ENCODE results near the gene MPZL2. TPM values are rescaled to one million over a fixed set of nuclear protein-coding genes. Genes with fewer than 3 reads are reported as not detected.

The MPZL2 gene
- total and polyA plus RNA-seq, 2 donors: 18.1 to 47.7 TPM

DNA sequence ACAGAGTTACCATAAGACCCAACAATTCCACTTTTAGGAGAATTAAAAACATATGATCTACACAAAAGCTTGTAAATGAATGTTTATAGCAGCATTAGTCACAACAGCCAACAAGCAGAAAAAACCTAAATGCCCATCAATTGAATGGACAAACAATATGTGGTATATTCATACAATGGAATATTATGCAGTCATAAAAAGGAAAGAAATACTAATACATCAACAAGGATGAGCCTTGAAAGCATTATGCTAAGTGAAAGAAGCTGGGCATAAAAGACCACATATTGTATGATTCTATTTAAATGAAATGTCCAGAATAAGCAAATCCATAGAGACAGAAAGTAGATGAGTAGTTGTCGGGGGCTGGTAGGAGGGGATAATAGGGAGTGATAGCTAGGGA, 5.0 kb downstream of the MPZL2 start:
- Histone ChIP-seq H3K27ac (ENCODE audit: low read depth in 1 of 2, low read length in 1 of 2) (no peak overlapping the region), H3K27me3 (ENCODE audit: control insufficient read depth in 2 of 2, insufficient read depth in 1 of 2, low read length in 1 of 2) (peaks cover 0 to 2% of the 10 kb centered on the region in 2 donors), H3K4me3 (ENCODE audit: low read length in 2 of 2) (no peak overlapping the region), H3K9me3 (ENCODE audit: control insufficient read depth in 2 of 2, insufficient read depth in 1 of 2, low read length in 1 of 2) (no peaks in the 10 kb centered on the region), H3K36me3 (ENCODE audit: control insufficient read depth in 2 of 2, insufficient read depth in 2 of 2, low read length in 1 of 2) (no peaks in the 10 kb centered on the region), H3K4me1 (ENCODE audit: control insufficient read depth in 2 of 2, insufficient read depth in 2 of 2, low read length in 2 of 2) (peaks cover 3 to 17% of the 10 kb centered on the region in 2 donors)
- WGBS: 100% methylated on average over 1 of the region's 1 CpG
- DNase-seq (ENCODE audit: low read depth in 6 of 9, low spot score in 9 of 9): no peak

DNA sequence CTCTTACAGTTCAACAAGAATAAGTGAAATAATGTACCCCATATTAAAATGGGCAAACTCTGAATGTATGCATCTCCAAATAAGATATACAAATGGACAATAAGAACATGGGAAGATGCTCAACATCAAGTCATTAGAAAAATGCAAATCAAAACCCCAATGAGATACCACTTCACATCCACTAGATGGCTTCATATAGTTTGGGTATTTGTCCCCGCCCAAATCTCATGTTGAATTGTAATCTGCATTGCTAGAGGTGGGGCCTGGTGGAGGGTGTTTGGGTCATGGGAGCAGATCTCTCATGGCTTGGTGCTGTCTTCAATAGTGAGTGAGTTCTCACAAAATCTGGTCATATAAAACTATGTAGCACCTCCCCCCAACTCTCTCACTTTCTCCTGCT, 5.7 kb downstream of the MPZL2 start:
- 86% methylated on average over 1 of the region's 1 CpG for WGBS
- no peaks in the 10 kb centered on the region for H3K9me3 ChIP-seq (ENCODE audit: control insufficient read depth in 2 of 2, insufficient read depth in 1 of 2, low read length in 1 of 2)
- H3K4me3 ChIP-seq (ENCODE audit: low read length in 2 of 2): no peak overlapping the region
- peaks cover 0 to 9% of the 10 kb centered on the region in 2 donors for H3K4me1 ChIP-seq (ENCODE audit: control insufficient read depth in 2 of 2, insufficient read depth in 2 of 2, low read length in 2 of 2)
- H3K36me3 ChIP-seq (ENCODE audit: control insufficient read depth in 2 of 2, insufficient read depth in 2 of 2, low read length in 1 of 2): no peaks in the 10 kb centered on the region
- no peaks in the 10 kb centered on the region for H3K27me3 ChIP-seq (ENCODE audit: control insufficient read depth in 2 of 2, insufficient read depth in 1 of 2, low read length in 1 of 2)
- H3K27ac ChIP-seq (ENCODE audit: low read depth in 1 of 2, low read length in 1 of 2): no peak overlapping the region
- DNase-seq (ENCODE audit: low read depth in 6 of 9, low spot score in 9 of 9): peak in 1 of 9 donors; percentile 43

DNA sequence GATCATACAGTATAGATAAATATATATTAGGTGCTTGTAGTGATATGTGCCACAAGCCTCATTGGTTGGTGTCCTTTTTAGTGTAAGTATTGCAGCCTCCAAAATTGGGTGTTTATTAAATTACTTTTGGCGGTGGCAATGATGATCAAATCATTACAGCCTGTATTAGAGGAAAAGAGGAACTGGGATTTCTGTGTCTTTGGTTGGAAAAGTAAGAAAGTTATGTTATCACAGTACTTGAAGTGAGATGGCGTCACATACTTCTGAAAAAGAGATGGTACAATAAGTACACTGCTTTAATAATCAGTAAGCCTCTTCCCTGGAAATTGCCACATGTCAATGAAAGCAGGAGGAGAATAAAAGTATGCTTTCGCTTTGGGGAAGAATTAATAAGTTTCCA, 11.4 kb downstream of the MPZL2 start:
- H3K27me3 ChIP-seq (ENCODE audit: control insufficient read depth in 2 of 2, insufficient read depth in 1 of 2, low read length in 1 of 2): no peaks in the 10 kb centered on the region
- H3K27ac ChIP-seq (ENCODE audit: low read depth in 1 of 2, low read length in 1 of 2): no peak overlapping the region
- peaks cover 0 to 4% of the 10 kb centered on the region in 2 donors for H3K4me1 ChIP-seq (ENCODE audit: control insufficient read depth in 2 of 2, insufficient read depth in 2 of 2, low read length in 2 of 2)
- H3K36me3 ChIP-seq (ENCODE audit: control insufficient read depth in 2 of 2, insufficient read depth in 2 of 2, low read length in 1 of 2): no peaks in the 10 kb centered on the region
- peak overlapping the region; percentile 70 to 100 for H3K4me3 ChIP-seq (ENCODE audit: low read length in 2 of 2)
- H3K9me3 ChIP-seq (ENCODE audit: control insufficient read depth in 2 of 2, insufficient read depth in 1 of 2, low read length in 1 of 2): no peaks in the 10 kb centered on the region
- no peak for DNase-seq (ENCODE audit: low read depth in 6 of 9, low spot score in 9 of 9)
- WGBS: 71% methylated on average over 3 of the region's 3 CpGs

GRCh38 chr11:118251858-118252652, 12.0 kb downstream of the MPZL2 start, which contains the start of gene MPZL3:
Gene MPZL3, minus strand, starts transcription at chr11:118252365. Its CDS starts 71 bp downstream, at chr11:118252294.
- peak within 1 kb of the TSS; percentile 88 to 99 for H3K27ac ChIP-seq (ENCODE audit: low read depth in 1 of 2, low read length in 1 of 2)
- DNase-seq (ENCODE audit: low read depth in 6 of 9, low spot score in 9 of 9): peak; percentile 83 to 96 (median 91)

GRCh38 chr11:118247041-118247440, 17.1 kb downstream of the MPZL2 start:
- no peaks in the 10 kb centered on the region for H3K36me3 ChIP-seq (ENCODE audit: control insufficient read depth in 2 of 2, insufficient read depth in 2 of 2, low read length in 1 of 2)
- DNase-seq (ENCODE audit: low read depth in 6 of 9, low spot score in 9 of 9): no peak
- H3K4me1 ChIP-seq (ENCODE audit: control insufficient read depth in 2 of 2, insufficient read depth in 2 of 2, low read length in 2 of 2): no peaks in the 10 kb centered on the region
- no peaks in the 10 kb centered on the region for H3K9me3 ChIP-seq (ENCODE audit: control insufficient read depth in 2 of 2, insufficient read depth in 1 of 2, low read length in 1 of 2)
- no peak overlapping the region for H3K27ac ChIP-seq (ENCODE audit: low read depth in 1 of 2, low read length in 1 of 2)
- no peaks in the 10 kb centered on the region for H3K27me3 ChIP-seq (ENCODE audit: control insufficient read depth in 2 of 2, insufficient read depth in 1 of 2, low read length in 1 of 2)
- 98% methylated on average over 1 of the region's 1 CpG for WGBS
- no peak overlapping the region for H3K4me3 ChIP-seq (ENCODE audit: low read length in 2 of 2)

More at GRCh38 chr11:118251858-118252652, 12.0 kb downstream of the MPZL2 start, which contains the start of gene MPZL3:
- Histone ChIP-seq H3K36me3 (ENCODE audit: control insufficient read depth in 2 of 2, insufficient read depth in 2 of 2, low read length in 1 of 2) (no peaks in the 10 kb centered on the region), H3K4me3 (ENCODE audit: low read length in 2 of 2) (peak within 1 kb of the TSS; percentile 70 to 100), H3K9me3 (ENCODE audit: control insufficient read depth in 2 of 2, insufficient read depth in 1 of 2, low read length in 1 of 2) (no peaks in the 10 kb centered on the region), H3K4me1 (ENCODE audit: control insufficient read depth in 2 of 2, insufficient read depth in 2 of 2, low read length in 2 of 2) (peaks cover 0 to 4% of the 10 kb centered on the region in 2 donors), H3K27me3 (ENCODE audit: control insufficient read depth in 2 of 2, insufficient read depth in 1 of 2, low read length in 1 of 2) (no peaks in the 10 kb centered on the region)
- under 1% methylated on average over 33 of the region's 33 CpGs for WGBS

GRCh38 chr11:118245936-118246562, 18.0 kb downstream of the MPZL2 start:
- no peak for DNase-seq (ENCODE audit: low read depth in 6 of 9, low spot score in 9 of 9)
- Histone ChIP-seq H3K4me3 (ENCODE audit: low read length in 2 of 2) (no peak overlapping the region), H3K9me3 (ENCODE audit: control insufficient read depth in 2 of 2, insufficient read depth in 1 of 2, low read length in 1 of 2) (no peaks in the 10 kb centered on the region), H3K27ac (ENCODE audit: low read depth in 1 of 2, low read length in 1 of 2) (no peak overlapping the region), H3K4me1 (ENCODE audit: control insufficient read depth in 2 of 2, insufficient read depth in 2 of 2, low read length in 2 of 2) (peaks cover 2 to 8% of the 10 kb centered on the region in 2 donors), H3K27me3 (ENCODE audit: control insufficient read depth in 2 of 2, insufficient read depth in 1 of 2, low read length in 1 of 2) (no peaks in the 10 kb centered on the region), H3K36me3 (ENCODE audit: control insufficient read depth in 2 of 2, insufficient read depth in 2 of 2, low read length in 1 of 2) (no peaks in the 10 kb centered on the region)
- WGBS: 96% methylated on average over 3 of the region's 3 CpGs

DNA sequence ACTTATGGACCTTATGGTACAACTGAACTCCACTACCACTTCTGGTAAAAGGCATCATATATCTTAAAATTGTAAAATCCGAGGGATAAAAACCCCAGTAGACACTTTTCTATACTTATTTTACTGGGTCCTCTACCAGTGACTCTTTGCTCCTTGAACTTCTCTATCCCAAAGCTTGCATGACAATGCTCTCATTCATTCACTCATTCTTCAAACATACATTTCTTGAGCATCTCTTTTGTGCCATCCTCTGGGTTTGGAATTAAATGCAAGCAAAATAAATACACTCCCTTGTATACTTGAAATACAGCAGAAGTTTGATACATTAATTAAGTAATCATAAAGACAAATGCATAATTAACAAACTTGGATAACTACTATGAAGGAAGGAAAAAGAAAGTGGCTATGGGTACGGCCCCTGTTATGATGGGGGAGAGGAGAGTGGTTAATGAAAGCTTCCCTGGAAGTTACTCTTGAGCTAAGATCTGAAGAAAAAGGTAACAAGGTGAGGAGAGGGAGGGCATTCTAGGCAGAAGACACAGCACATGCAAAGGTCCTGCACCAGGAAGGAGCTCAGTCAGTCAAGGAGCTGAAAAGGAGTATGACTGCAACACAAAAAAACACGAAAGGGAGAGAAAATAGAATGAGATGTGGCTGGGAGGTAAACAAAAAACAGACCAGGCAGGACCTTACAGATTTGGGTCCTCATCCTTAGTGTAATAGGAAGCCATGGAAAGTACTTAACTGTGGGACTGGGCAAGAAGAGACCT, 19.9 kb downstream of the MPZL2 start:
- Histone ChIP-seq H3K9me3 (ENCODE audit: control insufficient read depth in 2 of 2, insufficient read depth in 1 of 2, low read length in 1 of 2) (no peaks in the 10 kb centered on the region), H3K27ac (ENCODE audit: low read depth in 1 of 2, low read length in 1 of 2) (no peak overlapping the region), H3K4me3 (ENCODE audit: low read length in 2 of 2) (no peak overlapping the region), H3K36me3 (ENCODE audit: control insufficient read depth in 2 of 2, insufficient read depth in 2 of 2, low read length in 1 of 2) (no peaks in the 10 kb centered on the region), H3K4me1 (ENCODE audit: control insufficient read depth in 2 of 2, insufficient read depth in 2 of 2, low read length in 2 of 2) (peaks cover 5 to 14% of the 10 kb centered on the region in 2 donors), H3K27me3 (ENCODE audit: control insufficient read depth in 2 of 2, insufficient read depth in 1 of 2, low read length in 1 of 2) (no peaks in the 10 kb centered on the region)
- DNase-seq (ENCODE audit: low read depth in 6 of 9, low spot score in 9 of 9): no peak
- 97% methylated on average over 3 of the region's 3 CpGs for WGBS

GRCh38 chr11:118243161-118243560, 20.9 kb downstream of the MPZL2 start:
- H3K9me3 ChIP-seq (ENCODE audit: control insufficient read depth in 2 of 2, insufficient read depth in 1 of 2, low read length in 1 of 2): no peaks in the 10 kb centered on the region
- no peaks in the 10 kb centered on the region for H3K27me3 ChIP-seq (ENCODE audit: control insufficient read depth in 2 of 2, insufficient read depth in 1 of 2, low read length in 1 of 2)
- WGBS: 95% methylated on average over 8 of the region's 8 CpGs
- no peaks in the 10 kb centered on the region for H3K36me3 ChIP-seq (ENCODE audit: control insufficient read depth in 2 of 2, insufficient read depth in 2 of 2, low read length in 1 of 2)
- DNase-seq (ENCODE audit: low read depth in 6 of 9, low spot score in 9 of 9): no peak
- peaks cover 5 to 18% of the 10 kb centered on the region in 2 donors for H3K4me1 ChIP-seq (ENCODE audit: control insufficient read depth in 2 of 2, insufficient read depth in 2 of 2, low read length in 2 of 2)
- H3K27ac ChIP-seq (ENCODE audit: low read depth in 1 of 2, low read length in 1 of 2): no peak overlapping the region
- H3K4me3 ChIP-seq (ENCODE audit: low read length in 2 of 2): no peak overlapping the region

- H3K27me3 ChIP-seq (ENCODE audit: control insufficient read depth in 2 of 2, insufficient read depth in 1 of 2, low read length in 1 of 2): no peaks in the 10 kb centered on the region
- peaks cover 5 to 18% of the 10 kb centered on the region in 2 donors for H3K4me1 ChIP-seq (ENCODE audit: control insufficient read depth in 2 of 2, insufficient read depth in 2 of 2, low read length in 2 of 2)
- DNase-seq (ENCODE audit: low read depth in 6 of 9, low spot score in 9 of 9): no peak
- WGBS: 92% methylated on average over 1 of the region's 1 CpG
- H3K36me3 ChIP-seq (ENCODE audit: control insufficient read depth in 2 of 2, insufficient read depth in 2 of 2, low read length in 1 of 2): no peaks in the 10 kb centered on the region
- H3K27ac ChIP-seq (ENCODE audit: low read depth in 1 of 2, low read length in 1 of 2): peak overlapping the region; percentile 70 to 74
- no peak overlapping the region for H3K4me3 ChIP-seq (ENCODE audit: low read length in 2 of 2)
- no peaks in the 10 kb centered on the region for H3K9me3 ChIP-seq (ENCODE audit: control insufficient read depth in 2 of 2, insufficient read depth in 1 of 2, low read length in 1 of 2)
Observed at GRCh38 chr11:118241764-118242098, 22.4 kb downstream of the MPZL2 start.
